DND-41 (cell line): ENCODE measurements around the gene BMPR2.

Experiments
- ATAC-seq: fragments of 200-7000 bp; cut with Tn5 transposase; 3 replicates; pipeline ENCODE4 v1.9.1; 2021; ENCODE audit warnings: low read depth; ENCODE audit not compliant: insufficient read depth
- DNase-seq: peaks from one replicate; pipeline ENCODE4 v3.0.0-alpha.2; 2020
- H2AFZ ChIP-seq: 2 replicates; pipeline ENCODE4 v1.6.0; 2012; ENCODE audit warnings: low read depth, low read length
- H3K27ac ChIP-seq: 2 replicates; pipeline ENCODE4 v1.5.1; 2012; ENCODE audit warnings: low read length, inconsistent platforms
- H3K27me3 ChIP-seq: fragments of 200-600 bp; sonication (generic); 2 replicates; pipeline ENCODE4 v1.6.0; 2012; ENCODE audit warnings: low read length, mild to moderate bottlenecking, inconsistent platforms; ENCODE audit not compliant: insufficient read depth, poor library complexity
- H3K36me3 ChIP-seq: 2 replicates; pipeline ENCODE4 v1.5.1; 2012; ENCODE audit warnings: low read length, inconsistent platforms; ENCODE audit not compliant: insufficient read depth
- H3K4me1 ChIP-seq: 2 replicates; pipeline ENCODE4 v1.5.1; 2012; ENCODE audit warnings: mild to moderate bottlenecking, low read length; ENCODE audit not compliant: insufficient read depth
- H3K4me2 ChIP-seq: 2 replicates; pipeline ENCODE4 v1.6.0; 2012; ENCODE audit warnings: mild to moderate bottlenecking, moderate library complexity, low read length, inconsistent platforms; ENCODE audit not compliant: insufficient read depth
- H3K4me3 ChIP-seq, 2 experiments: fragments of 200-600 bp in 1 of 2; shearing (Covaris generic) in 1 of 2; 2 replicates each; pipeline ENCODE4 v1.5.1; 2012 to 2016; ENCODE audit warnings: inconsistent platforms in 2 of 2, low read length in 2 of 2, mild to moderate bottlenecking in 2 of 2, low read depth in 1 of 2, moderate library complexity in 1 of 2
- H3K79me2 ChIP-seq: 2 replicates; pipeline ENCODE4 v1.6.0; 2012; ENCODE audit warnings: low read length, inconsistent platforms; ENCODE audit not compliant: insufficient read depth
- H3K9ac ChIP-seq: 2 replicates; pipeline ENCODE4 v1.6.0; 2012; ENCODE audit warnings: low read depth, mild to moderate bottlenecking, inconsistent platforms, low read length, moderate library complexity
- H3K9me3 ChIP-seq: 2 replicates; pipeline ENCODE4 v1.5.1; 2012; ENCODE audit warnings: low read length, moderate library complexity, mild to moderate bottlenecking, inconsistent platforms; ENCODE audit not compliant: insufficient read depth, severe bottlenecking
- H4K20me1 ChIP-seq: 2 replicates; pipeline ENCODE4 v1.6.0; 2012; ENCODE audit warnings: low read length; ENCODE audit not compliant: insufficient read depth
- CTCF ChIP-seq: IDR thresholded peaks from 2 replicates; pipeline ENCODE4 v1.5.1; 2012; ENCODE audit warnings: borderline replicate concordance, low read length, moderate library complexity, mild to moderate bottlenecking; ENCODE audit not compliant: poor library complexity, severe bottlenecking; ENCODE audit errors: extremely low read depth
- EZH2 ChIP-seq: IDR thresholded peaks from 3 replicates; pipeline ENCODE4 v1.6.1; 2012; ENCODE audit warnings: borderline replicate concordance, low read depth, mild to moderate bottlenecking, moderate library complexity, low read length, inconsistent platforms; ENCODE audit not compliant: severe bottlenecking

Gene BMPR2

DNA sequence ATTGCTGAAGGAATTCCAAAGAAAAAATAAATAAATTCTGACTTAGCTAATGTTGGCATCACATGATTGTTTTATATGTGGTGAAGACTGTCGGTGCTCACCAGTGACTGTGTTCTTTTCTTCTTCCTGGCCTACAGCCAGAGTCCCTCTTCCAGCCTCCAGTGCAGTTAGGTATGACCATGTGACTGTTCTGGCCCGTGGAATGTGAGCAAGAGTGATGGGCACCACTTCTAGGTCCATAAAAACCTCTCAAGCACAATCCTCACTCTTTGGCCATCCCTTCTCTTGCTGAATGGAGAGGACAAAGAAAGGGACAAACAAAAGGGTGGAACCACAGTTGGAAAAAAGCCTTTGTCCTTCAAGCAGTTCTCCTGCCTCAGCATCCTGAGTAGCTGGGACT, 39.0 kb upstream of the BMPR2 start:
- Histone ChIP-seq H3K4me2 (no peak overlapping the region), H3K4me1 (no peaks in the 10 kb centered on the region), H3K27ac (no peak overlapping the region), H3K9me3 (no peaks in the 10 kb centered on the region), H4K20me1 (no peaks in the 10 kb centered on the region), H3K4me3 (no peak overlapping the region), H2AFZ (no peak overlapping the region), H3K27me3 (no peaks in the 10 kb centered on the region), H3K79me2 (no peaks in the 10 kb centered on the region), H3K36me3 (no peaks in the 10 kb centered on the region), H3K9ac (no peak overlapping the region)
- ATAC-seq (no peak), DNase-seq (no peak)
- TF ChIP-seq EZH2 (no peak), CTCF (no peak)

GRCh38 chr2:202337706-202338346, 38.3 kb upstream of the BMPR2 start:
- H3K4me2 ChIP-seq: no peak overlapping the region
- DNase-seq: no peak
- H2AFZ ChIP-seq: no peak overlapping the region
- no peaks in the 10 kb centered on the region for H3K79me2 ChIP-seq
- H3K9me3 ChIP-seq: no peaks in the 10 kb centered on the region
- H4K20me1 ChIP-seq: no peaks in the 10 kb centered on the region
- no peak overlapping the region for H3K4me3 ChIP-seq
- H3K9ac ChIP-seq: no peak overlapping the region
- no peak for ATAC-seq
- TF ChIP-seq EZH2: no peak
- no peak for TF ChIP-seq CTCF
- no peak overlapping the region for H3K27ac ChIP-seq
- H3K36me3 ChIP-seq: no peaks in the 10 kb centered on the region
- H3K27me3 ChIP-seq: no peaks in the 10 kb centered on the region
- no peaks in the 10 kb centered on the region for H3K4me1 ChIP-seq

- no peaks in the 10 kb centered on the region for H3K27me3 ChIP-seq
- no peak for ATAC-seq
- no peaks in the 10 kb centered on the region for H3K4me1 ChIP-seq
- H2AFZ ChIP-seq: no peak overlapping the region
- no peaks in the 10 kb centered on the region for H3K36me3 ChIP-seq
- TF ChIP-seq CTCF: no peak
- no peak for TF ChIP-seq EZH2
- DNase-seq: no peak
- no peak overlapping the region for H3K9ac ChIP-seq
- no peak overlapping the region for H3K4me3 ChIP-seq
- H3K4me2 ChIP-seq: no peak overlapping the region
- H3K9me3 ChIP-seq: no peaks in the 10 kb centered on the region
- H4K20me1 ChIP-seq: no peaks in the 10 kb centered on the region
- no peaks in the 10 kb centered on the region for H3K79me2 ChIP-seq
- no peak overlapping the region for H3K27ac ChIP-seq
Observed at GRCh38 chr2:202339071-202339870, 36.9 kb upstream of the BMPR2 start.
